Measurements from ENCODE around the gene NDUFAF8.

NDUFAF8 gene

DNA sequence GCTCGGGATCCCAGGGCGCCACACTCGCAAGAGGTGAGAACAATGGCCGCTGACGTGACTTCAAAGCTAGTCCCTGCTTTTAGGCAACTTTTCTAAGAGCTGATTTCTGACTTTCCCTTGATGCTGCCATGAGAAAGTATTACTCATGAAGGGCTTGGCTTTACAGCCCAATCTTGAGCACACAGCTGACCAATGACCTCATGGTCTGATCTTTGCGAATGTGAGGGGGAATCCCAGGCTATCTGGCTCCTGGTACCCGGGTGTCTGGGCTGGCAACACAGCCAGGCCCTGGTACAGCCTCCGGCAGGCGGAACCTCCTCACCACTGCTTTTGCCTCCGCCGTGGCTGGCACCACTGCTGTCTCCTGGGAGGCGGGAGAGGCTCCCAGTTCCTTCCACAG lies 17.5 kb downstream of the NDUFAF8 start:
- H3K9me3 ChIP-seq (ENCODE audit: control insufficient read depth, insufficient read depth, low read depth, low read length) = no peaks in the 10 kb centered on the region
- H3K27ac ChIP-seq (ENCODE audit: low read depth, low read length) = no peak overlapping the region
- no peak overlapping the region for H3K9ac ChIP-seq (ENCODE audit: low read length)
- H3K27me3 ChIP-seq (ENCODE audit: control insufficient read depth, insufficient read depth, low read length) = no peaks in the 10 kb centered on the region
- H3K36me3 ChIP-seq (ENCODE audit: control insufficient read depth, insufficient read depth, low read length) = peaks cover 37% of the 10 kb centered on the region
- H3K4me1 ChIP-seq (ENCODE audit: control insufficient read depth, insufficient read depth, low read length) = peaks cover 9% of the 10 kb centered on the region; the same call in 1 of the 2 replicates
- no peak overlapping the region for H3K4me3 ChIP-seq (ENCODE audit: low read depth, low read length)

GRCh38 chr17:81257533-81257932 lies 18.4 kb downstream of the NDUFAF8 start:
- Histone ChIP-seq H3K4me3 (ENCODE audit: low read depth, low read length) (no peak overlapping the region), H3K9ac (ENCODE audit: low read length) (no peak overlapping the region), H3K27ac (ENCODE audit: low read depth, low read length) (no peak overlapping the region), H3K9me3 (ENCODE audit: control insufficient read depth, insufficient read depth, low read depth, low read length) (no peaks in the 10 kb centered on the region), H3K4me1 (ENCODE audit: control insufficient read depth, insufficient read depth, low read length) (peaks cover 7% of the 10 kb centered on the region; the same call in 1 of the 2 replicates), H3K27me3 (ENCODE audit: control insufficient read depth, insufficient read depth, low read length) (no peaks in the 10 kb centered on the region), H3K36me3 (ENCODE audit: control insufficient read depth, insufficient read depth, low read length) (peaks cover 44% of the 10 kb centered on the region)

GRCh38 chr17:81258292-81258691 lies 19.2 kb downstream of the NDUFAF8 start:
- Histone ChIP-seq H3K27ac (ENCODE audit: low read depth, low read length) (no peak overlapping the region), H3K36me3 (ENCODE audit: control insufficient read depth, insufficient read depth, low read length) (peaks cover 44% of the 10 kb centered on the region)

GRCh38 chr17:81259058-81259605 lies 20.0 kb downstream of the NDUFAF8 start:
- Histone ChIP-seq H3K9me3 (ENCODE audit: control insufficient read depth, insufficient read depth, low read depth, low read length) (no peaks in the 10 kb centered on the region), H3K4me1 (ENCODE audit: control insufficient read depth, insufficient read depth, low read length) (peaks cover 6% of the 10 kb centered on the region; the same call in 1 of the 2 replicates), H3K9ac (ENCODE audit: low read length) (no peak overlapping the region), H3K27ac (ENCODE audit: low read depth, low read length) (no peak overlapping the region), H3K36me3 (ENCODE audit: control insufficient read depth, insufficient read depth, low read length) (peaks cover 51% of the 10 kb centered on the region), H3K27me3 (ENCODE audit: control insufficient read depth, insufficient read depth, low read length) (no peaks in the 10 kb centered on the region), H3K4me3 (ENCODE audit: low read depth, low read length) (no peak overlapping the region)

More at GRCh38 chr17:81258292-81258691, 19.2 kb downstream of the NDUFAF8 start:
- H3K4me3 ChIP-seq (ENCODE audit: low read depth, low read length) = no peak overlapping the region
- no peaks in the 10 kb centered on the region for H3K27me3 ChIP-seq (ENCODE audit: control insufficient read depth, insufficient read depth, low read length)
- no peaks in the 10 kb centered on the region for H3K9me3 ChIP-seq (ENCODE audit: control insufficient read depth, insufficient read depth, low read depth, low read length)
- H3K9ac ChIP-seq (ENCODE audit: low read length) = no peak overlapping the region
- peaks cover 6% of the 10 kb centered on the region; the same call in 1 of the 2 replicates for H3K4me1 ChIP-seq (ENCODE audit: control insufficient read depth, insufficient read depth, low read length)

GRCh38 chr17:81260171-81260570 lies 21.1 kb downstream of the NDUFAF8 start:
- peaks cover 57% of the 10 kb centered on the region for H3K36me3 ChIP-seq (ENCODE audit: control insufficient read depth, insufficient read depth, low read length)
- no peak overlapping the region for H3K9ac ChIP-seq (ENCODE audit: low read length)
- H3K27me3 ChIP-seq (ENCODE audit: control insufficient read depth, insufficient read depth, low read length) = no peaks in the 10 kb centered on the region
- H3K9me3 ChIP-seq (ENCODE audit: control insufficient read depth, insufficient read depth, low read depth, low read length) = no peaks in the 10 kb centered on the region
- H3K4me3 ChIP-seq (ENCODE audit: low read depth, low read length) = no peak overlapping the region
- no peak overlapping the region for H3K27ac ChIP-seq (ENCODE audit: low read depth, low read length)
- H3K4me1 ChIP-seq (ENCODE audit: control insufficient read depth, insufficient read depth, low read length) = 0 out of 2 replicates have a peak, but pooled peaks cover 1% of the 10 kb centered on the region

GRCh38 chr17:81260641-81261040 lies 21.5 kb downstream of the NDUFAF8 start:
- H3K36me3 ChIP-seq (ENCODE audit: control insufficient read depth, insufficient read depth, low read length) = peaks cover 61% of the 10 kb centered on the region
- H3K9ac ChIP-seq (ENCODE audit: low read length) = no peak overlapping the region
- H3K4me1 ChIP-seq (ENCODE audit: control insufficient read depth, insufficient read depth, low read length) = no peaks in the 10 kb centered on the region
- no peak overlapping the region for H3K4me3 ChIP-seq (ENCODE audit: low read depth, low read length)
- H3K9me3 ChIP-seq (ENCODE audit: control insufficient read depth, insufficient read depth, low read depth, low read length) = no peaks in the 10 kb centered on the region
- H3K27ac ChIP-seq (ENCODE audit: low read depth, low read length) = no peak overlapping the region
- no peaks in the 10 kb centered on the region for H3K27me3 ChIP-seq (ENCODE audit: control insufficient read depth, insufficient read depth, low read length)

- Histone ChIP-seq H3K4me3 (ENCODE audit: low read depth, low read length) (no peak overlapping the region), H3K36me3 (ENCODE audit: control insufficient read depth, insufficient read depth, low read length) (peaks cover 65% of the 10 kb centered on the region), H3K4me1 (ENCODE audit: control insufficient read depth, insufficient read depth, low read length) (no peaks in the 10 kb centered on the region), H3K27me3 (ENCODE audit: control insufficient read depth, insufficient read depth, low read length) (no peaks in the 10 kb centered on the region), H3K27ac (ENCODE audit: low read depth, low read length) (no peak overlapping the region), H3K9ac (ENCODE audit: low read length) (no peak overlapping the region), H3K9me3 (ENCODE audit: control insufficient read depth, insufficient read depth, low read depth, low read length) (no peaks in the 10 kb centered on the region)
Observed at GRCh38 chr17:81261096-81261495, 22.0 kb downstream of the NDUFAF8 start.

DNA sequence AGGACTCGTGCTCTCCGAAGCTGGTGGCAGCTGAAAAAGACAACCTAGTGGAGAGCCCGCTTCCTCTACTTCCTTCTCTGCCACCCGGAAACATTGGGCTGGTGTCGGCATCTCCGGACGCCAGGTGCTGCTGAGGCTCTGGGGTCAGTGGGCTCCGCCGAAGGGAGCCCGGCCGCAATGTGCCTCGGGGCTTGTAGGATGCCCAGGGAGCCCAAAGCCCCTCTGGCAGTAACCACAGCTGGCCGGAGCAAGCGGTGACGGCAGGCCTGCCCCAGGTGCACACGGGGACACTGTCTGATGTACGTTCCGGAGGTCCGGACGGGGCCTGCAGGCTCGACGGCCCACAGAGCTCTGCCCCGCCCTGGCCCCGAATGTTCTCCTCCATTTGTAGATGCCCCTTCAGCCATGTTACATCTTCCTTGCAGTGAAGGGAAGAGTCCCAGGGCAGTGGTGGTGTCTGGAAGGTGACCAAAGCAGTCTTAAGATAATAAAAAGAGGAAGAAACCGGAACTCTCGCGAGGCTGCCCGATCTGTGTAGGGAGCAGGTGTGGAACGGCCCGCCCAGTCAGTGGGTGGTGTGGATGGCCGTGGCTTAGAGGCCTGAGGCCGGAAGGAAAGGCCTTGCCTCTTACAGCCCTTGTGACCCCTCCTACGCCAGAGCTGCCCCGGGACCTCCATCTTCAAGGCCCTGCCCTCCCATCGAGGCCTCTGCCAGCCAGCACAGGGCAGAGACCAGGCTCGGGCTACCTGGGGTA lies 22.6 kb downstream of the NDUFAF8 start:
- H3K27ac ChIP-seq (ENCODE audit: low read depth, low read length) = no peak overlapping the region
- H3K4me1 ChIP-seq (ENCODE audit: control insufficient read depth, insufficient read depth, low read length) = no peaks in the 10 kb centered on the region
- H3K27me3 ChIP-seq (ENCODE audit: control insufficient read depth, insufficient read depth, low read length) = no peaks in the 10 kb centered on the region
- peaks cover 65% of the 10 kb centered on the region for H3K36me3 ChIP-seq (ENCODE audit: control insufficient read depth, insufficient read depth, low read length)
- no peak overlapping the region for H3K9ac ChIP-seq (ENCODE audit: low read length)
- no peak overlapping the region for H3K4me3 ChIP-seq (ENCODE audit: low read depth, low read length)
- H3K9me3 ChIP-seq (ENCODE audit: control insufficient read depth, insufficient read depth, low read depth, low read length) = no peaks in the 10 kb centered on the region

GRCh38 chr17:81263371-81264181 lies 24.5 kb downstream of the NDUFAF8 start:
- Histone ChIP-seq H3K4me1 (ENCODE audit: control insufficient read depth, insufficient read depth, low read length) (no peaks in the 10 kb centered on the region), H3K4me3 (ENCODE audit: low read depth, low read length) (no peak overlapping the region), H3K36me3 (ENCODE audit: control insufficient read depth, insufficient read depth, low read length) (peaks cover 63% of the 10 kb centered on the region), H3K27me3 (ENCODE audit: control insufficient read depth, insufficient read depth, low read length) (no peaks in the 10 kb centered on the region), H3K27ac (ENCODE audit: low read depth, low read length) (no peak overlapping the region), H3K9ac (ENCODE audit: low read length) (no peak overlapping the region), H3K9me3 (ENCODE audit: control insufficient read depth, insufficient read depth, low read depth, low read length) (no peaks in the 10 kb centered on the region)

DNA sequence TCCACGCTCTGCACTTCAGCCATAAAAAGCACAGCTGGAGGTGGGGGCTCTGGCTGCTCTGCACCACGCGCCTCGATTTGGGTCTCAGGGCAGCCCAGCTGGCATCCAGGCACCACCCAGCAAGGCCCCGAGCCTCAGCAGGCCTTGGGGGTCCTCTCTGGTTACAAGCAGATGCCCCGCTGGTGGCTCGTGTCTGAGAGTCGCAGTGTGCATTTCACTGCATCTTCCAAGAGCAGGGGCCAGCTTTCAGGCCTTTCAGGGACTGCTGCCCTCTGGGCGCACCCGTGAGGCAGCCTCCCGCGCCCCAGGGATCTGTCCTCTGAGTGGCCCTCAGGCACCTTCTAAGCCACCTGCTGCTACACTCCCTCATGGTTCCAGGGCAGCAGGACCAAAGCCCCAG lies 25.5 kb downstream of the NDUFAF8 start:
- no peaks in the 10 kb centered on the region for H3K27me3 ChIP-seq (ENCODE audit: control insufficient read depth, insufficient read depth, low read length)
- H3K9ac ChIP-seq (ENCODE audit: low read length) = no peak overlapping the region
- peaks cover 58% of the 10 kb centered on the region for H3K36me3 ChIP-seq (ENCODE audit: control insufficient read depth, insufficient read depth, low read length)
- no peaks in the 10 kb centered on the region for H3K9me3 ChIP-seq (ENCODE audit: control insufficient read depth, insufficient read depth, low read depth, low read length)
- H3K27ac ChIP-seq (ENCODE audit: low read depth, low read length) = no peak overlapping the region
- no peak overlapping the region for H3K4me3 ChIP-seq (ENCODE audit: low read depth, low read length)
- H3K4me1 ChIP-seq (ENCODE audit: control insufficient read depth, insufficient read depth, low read length) = no peaks in the 10 kb centered on the region

GRCh38 chr17:81265576-81265975 lies 26.5 kb downstream of the NDUFAF8 start:
- Histone ChIP-seq H3K36me3 (ENCODE audit: control insufficient read depth, insufficient read depth, low read length) (peaks cover 56% of the 10 kb centered on the region), H3K27ac (ENCODE audit: low read depth, low read length) (no peak overlapping the region), H3K4me1 (ENCODE audit: control insufficient read depth, insufficient read depth, low read length) (no peaks in the 10 kb centered on the region), H3K4me3 (ENCODE audit: low read depth, low read length) (no peak overlapping the region), H3K9ac (ENCODE audit: low read length) (no peak overlapping the region), H3K27me3 (ENCODE audit: control insufficient read depth, insufficient read depth, low read length) (no peaks in the 10 kb centered on the region), H3K9me3 (ENCODE audit: control insufficient read depth, insufficient read depth, low read depth, low read length) (no peaks in the 10 kb centered on the region)
